Measurements from ENCODE around the gene LOXL4.

The LOXL4 gene

DNA sequence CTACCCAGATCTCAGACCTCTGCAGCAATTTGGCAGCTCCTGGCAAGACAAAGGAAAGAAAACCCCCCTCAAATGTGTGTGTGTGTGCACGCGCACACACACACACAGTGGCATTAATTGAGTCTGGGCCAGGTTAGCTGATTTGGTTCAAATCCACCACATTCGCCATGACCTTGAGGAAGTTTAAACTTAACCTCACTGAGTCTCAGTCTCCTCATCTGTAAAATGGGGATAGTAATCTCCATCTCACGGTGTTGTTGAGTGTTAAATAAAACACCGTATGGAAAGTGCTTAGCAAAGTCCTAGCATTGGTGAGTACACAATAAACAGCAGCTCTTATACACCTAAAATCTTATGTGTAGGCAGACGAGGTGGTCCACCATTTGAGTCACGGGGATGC lies 4.9 kb downstream of the LOXL4 start:
- no peak for DNase-seq

DNA sequence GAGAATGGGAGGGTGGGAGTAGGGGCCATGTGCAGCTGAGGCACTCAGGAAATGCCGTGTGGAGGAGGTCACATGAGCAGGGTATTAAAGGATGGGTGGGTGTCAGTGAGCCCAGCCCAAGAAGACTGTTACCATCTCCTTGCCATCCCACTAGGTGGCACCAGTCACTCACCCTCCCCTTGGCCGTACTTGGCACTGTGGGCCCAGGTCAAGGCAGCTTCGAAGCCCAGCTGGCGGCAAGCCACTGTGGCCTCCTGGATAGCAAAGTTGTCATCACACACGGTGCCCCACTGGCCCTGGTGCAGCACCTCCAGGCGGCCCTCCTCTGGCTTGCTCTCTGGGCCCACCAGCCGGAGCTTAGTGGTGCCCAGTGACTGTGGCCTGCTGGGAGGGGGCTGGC lies 5.4 kb downstream of the LOXL4 start:
- peak; percentile 53 to 62 for DNase-seq

DNA sequence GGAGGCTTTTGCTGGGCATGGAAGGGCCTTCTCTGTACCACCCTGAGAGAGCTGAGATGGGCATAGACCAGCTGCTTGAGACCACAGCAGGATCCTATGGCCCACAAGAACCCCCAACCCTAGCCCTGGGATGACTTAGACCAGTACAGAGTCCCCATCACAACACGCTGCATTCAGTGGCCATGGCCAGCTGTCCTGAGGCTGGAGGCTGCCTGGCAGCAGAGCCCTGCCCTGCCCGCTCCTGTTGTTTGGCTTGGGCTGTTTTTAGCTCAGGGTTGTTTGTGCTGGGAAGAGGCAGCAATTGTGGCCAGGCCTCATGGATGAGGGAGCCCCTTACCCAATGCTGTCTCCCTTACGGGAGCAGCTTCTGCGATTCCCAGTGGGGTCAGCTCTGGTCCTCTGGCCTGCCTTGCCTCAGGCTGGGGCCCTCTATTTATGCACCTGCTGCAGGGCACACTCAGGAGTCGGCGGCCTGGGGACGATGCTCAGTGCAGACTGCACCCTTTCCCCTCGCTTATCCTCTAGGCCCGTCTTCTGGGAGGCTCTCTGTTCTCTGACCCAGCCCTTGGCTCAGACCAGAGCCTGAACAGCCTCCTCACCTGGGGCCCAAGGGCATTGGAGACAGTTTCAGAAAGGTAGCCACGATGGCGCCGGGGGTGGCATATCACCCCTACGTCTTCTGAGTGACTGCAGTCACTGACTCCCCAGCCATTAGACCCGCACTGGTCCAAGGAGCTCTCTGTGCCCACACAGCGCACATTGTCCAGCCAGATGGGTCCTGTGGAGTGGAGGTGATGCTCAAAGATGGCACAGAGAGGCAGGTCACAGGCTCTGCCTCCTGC lies 6.3 kb downstream of the LOXL4 start:
- DNase-seq = no peak

DNA sequence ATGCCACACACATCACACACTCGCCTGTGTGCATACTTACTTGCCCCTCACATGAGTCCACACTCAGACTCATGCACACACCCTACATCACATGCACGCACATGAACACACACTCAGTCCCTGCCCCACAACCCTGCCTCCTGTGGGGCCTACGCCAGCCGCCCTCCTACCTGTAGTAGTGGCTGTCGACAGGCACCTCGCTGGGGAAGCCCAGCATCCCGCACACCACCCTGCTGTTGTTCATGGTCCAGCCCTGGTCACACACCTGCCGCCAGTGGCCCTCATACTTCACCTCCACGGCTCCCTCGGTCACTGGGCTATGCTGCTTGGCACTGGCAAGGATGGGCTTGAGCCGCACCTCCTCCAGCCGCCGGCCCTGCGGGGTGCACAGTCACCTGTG lies 7.2 kb downstream of the LOXL4 start:
- DNase-seq = no peak

DNA sequence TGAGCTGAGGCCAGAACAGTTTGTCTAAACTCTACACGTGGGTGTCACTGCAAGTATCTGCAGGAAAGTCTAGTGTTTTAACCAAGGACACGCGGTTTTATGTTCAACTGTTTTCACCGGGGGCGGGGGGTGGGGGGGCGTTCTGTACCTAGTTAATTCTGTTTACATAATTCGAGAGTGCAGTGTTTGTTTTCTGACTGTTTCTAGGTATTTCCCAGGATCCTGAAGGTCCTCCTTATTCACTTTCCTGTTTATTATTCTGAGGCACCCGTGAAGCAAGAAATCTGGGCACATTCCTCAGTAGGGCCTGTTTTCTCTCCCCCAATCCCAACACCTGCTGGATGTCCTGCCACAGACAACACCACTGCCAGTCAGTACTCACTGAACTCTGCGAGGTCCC lies 7.6 kb downstream of the LOXL4 start:
- DNase-seq = no peak

DNA sequence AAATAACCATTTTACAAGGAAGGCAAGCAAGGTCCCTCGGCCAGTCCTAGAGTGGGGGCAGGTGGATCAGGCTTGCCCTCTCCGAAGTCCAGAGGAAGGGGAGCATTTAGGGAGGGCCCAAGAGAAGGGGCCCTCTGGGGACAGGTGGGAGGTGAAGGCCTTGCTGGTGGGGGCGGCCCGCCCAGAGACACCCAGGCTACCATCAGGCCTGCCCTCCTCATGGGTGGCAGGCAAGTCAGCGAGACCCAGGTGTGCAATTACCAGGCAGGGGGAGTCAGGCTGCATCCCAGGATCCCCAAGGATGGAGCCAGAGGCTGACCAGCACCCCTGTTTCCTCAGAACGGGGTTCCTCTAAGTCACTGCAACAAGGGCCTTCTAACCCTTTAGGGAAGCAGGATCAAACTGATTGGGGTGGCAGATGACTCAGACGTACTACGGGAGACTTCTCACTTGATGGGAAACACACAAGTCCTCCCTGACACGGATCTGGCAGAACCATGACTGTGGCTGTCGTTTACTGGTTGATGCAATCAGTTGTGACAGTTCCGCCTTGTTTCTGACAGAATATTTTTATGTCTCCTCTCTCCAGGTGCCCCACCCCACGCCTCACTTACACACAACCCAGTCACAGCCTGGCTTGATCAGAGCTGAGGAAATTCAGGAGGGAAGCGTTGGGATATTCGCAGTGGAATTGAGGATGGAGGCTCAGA lies 8.2 kb downstream of the LOXL4 start:
- peak; percentile 90 to 92 for DNase-seq

DNA sequence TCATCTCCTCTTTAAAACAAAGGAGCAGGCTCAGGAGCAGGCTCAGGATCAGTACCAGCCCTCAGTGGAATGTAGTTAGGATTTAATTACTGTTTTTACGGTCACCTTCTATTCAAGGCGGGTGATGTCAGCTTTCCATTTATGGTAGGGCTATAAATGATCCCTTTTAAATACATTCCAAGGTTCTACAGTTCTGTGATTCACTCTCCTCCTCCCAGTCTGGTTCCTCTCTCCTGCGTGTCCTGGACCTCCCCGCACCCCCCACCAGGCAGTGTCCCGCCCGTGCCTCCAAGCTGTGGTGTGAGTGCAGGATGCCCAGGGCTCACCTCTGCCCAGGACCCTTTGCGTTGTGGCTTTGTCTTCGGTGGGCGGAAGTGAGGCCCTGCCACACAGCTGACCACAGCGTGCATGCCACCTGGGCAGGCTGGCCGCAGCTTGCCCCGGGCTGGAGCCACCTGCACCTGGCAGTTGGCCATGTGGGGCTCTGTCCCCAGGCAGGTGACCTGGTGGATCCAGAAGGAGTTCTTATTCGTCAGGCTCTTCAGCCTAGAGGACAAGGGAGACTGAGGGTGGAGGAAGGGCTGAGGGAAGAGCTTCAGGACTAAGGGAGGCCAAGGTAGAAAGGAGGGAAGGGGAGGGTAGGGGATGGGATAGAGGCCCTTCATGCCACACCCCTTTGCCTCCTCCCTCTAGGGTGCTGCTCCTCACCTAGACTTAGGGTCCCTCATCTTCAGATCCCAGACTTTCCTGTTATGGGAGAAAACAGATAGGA lies 9.1 kb downstream of the LOXL4 start:
- no peak for DNase-seq

DNA sequence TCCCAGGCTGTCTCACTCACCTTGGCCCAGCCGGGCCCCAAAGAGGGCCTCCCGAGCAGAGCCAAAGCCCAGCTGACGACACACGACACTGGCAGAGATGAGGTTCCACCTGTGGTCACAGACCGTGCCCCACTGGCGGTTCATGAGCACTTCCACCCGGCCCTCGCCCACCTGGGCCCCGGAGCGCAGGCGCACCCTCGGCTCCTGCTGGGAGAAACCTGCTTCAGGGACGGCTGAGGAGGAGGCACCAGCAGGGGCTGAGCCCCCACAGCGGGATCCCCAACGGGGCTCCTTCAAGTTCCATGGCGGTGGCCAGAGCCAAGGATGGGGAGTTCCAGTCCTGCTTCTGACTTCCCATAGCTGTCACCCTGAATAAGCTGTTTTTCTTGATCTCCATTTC lies 10.0 kb downstream of the LOXL4 start:
- no peak for DNase-seq

DNA sequence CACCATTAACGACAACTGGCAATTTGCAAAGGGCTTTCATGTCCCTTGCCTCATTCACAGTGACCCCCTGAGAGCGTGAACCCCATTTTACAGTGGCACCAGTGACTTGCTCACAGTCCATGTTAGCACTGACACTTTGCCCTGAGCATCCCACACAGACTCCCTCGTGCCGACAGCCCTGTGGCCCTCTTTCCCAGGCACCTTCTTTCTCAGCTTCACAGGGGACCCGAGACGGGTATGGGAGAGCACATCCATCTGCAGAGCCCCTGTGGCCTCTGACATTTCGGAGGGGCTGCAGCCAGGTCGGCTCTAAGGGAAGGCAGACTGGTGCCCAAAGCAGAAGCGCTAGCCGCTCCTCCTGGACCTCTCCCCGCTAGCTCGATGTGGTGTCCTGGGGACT lies 10.8 kb downstream of the LOXL4 start:
- no peak for DNase-seq

DNA sequence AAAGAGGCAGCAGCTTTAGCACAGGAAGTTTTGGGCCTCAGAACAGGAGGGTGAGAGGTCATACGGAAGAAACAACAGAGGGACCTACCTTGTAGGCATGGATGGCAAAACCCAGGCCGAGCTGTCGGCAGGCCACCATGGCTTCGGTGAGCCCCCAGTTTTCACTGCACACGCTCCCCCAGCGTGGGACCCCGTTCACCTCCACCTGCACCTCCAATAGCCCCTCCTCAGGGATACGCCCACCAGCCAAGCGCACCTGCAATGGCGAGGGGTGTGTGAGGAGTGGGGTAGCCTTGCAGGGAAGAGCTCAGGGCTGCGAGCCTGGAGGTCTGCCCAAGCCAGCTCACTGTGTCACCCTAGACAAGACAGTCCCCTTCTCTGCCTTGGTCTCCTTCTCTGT lies 11.3 kb downstream of the LOXL4 start:
- no peak for DNase-seq

DNA sequence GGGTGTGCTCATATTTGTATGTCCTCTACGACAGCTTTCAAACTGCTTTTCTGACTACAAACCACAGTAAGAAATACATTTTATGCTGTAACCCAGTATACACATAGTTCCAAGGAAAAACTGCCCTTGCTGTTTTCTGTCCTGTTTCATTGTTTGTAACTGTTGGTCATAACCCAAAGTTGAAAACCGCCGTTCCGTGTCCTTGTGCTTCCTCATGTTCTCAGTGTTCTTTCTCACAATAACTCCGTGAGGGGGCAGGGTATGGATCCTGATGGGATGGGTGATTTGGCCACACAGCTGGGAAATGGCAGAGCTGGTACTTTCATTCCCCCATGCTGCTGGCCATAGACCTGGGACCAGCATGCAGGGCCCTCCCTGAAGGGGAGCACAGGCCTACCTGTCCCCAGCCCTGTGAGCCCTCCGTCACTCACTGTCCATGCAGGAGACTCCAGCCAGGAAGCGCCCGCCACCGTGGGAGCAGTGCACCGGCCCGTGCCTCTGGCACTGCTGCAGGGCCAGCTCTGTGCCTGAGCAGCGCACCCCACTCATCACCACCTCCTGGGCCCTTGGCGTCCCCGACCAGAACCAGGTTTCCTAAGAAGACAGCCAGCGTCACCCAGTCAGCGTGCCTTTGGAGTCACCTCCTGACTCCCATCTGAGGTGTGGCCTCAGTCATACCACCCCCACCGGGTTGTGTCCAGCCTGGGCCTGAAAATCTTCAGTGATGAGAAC lies 12.7 kb downstream of the LOXL4 start:
- no peak for DNase-seq

DNA sequence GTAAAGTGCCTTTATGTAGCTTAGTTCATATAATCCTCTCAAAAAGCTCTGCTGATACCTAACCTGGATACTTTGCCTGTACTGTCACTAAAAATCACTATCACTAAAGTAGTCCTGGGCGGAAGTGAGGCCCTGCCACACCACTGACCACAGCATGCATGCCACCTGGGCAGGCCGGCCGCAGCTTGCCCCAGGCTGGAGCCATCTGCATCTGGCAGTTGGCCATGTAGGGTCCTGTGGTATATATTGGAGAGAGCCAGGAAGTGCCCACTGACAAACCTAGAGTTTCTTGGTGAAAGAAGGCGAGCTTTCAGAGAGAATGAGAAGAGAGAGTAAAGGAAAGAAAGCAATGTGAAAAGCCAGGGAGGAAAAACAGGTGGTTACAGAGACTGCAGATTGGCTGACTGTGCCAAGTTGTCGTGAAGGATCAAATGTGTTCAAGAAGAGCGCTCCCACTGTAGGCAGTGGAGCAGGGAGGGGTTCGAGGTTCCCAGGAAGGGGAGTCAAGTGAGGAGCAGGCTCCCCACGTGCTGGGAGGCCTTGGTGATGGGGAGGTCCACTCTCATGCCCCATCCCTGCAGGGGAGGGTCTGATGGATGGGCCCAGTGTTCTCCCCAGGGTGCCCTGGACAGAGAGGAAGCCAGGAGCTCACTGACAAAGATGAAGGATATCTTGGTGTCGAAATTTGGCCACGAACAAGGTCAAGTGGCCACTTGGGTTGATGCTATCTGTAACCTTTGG lies 13.6 kb downstream of the LOXL4 start:
- DNase-seq = no peak

DNA sequence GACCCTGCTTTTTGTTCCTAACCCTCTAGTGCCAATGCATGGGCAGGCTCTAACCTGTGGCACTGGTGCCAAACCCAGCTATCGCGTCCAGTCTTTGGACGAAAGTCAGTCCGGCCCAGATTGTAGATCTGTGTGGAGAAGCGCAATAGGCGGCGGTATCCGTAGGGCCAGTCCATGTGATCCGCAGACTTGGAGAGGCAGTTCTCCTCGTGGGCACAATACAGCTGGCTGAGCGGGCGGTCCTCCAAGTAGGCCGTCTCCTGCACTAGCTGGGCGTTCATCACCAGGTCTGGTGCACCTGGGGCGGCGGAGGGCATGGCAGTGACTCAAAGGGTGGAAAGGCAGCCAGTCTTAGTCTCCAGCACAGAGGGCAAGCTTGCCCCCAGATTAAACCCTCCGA lies 14.5 kb downstream of the LOXL4 start:
- DNase-seq = no peak

DNA sequence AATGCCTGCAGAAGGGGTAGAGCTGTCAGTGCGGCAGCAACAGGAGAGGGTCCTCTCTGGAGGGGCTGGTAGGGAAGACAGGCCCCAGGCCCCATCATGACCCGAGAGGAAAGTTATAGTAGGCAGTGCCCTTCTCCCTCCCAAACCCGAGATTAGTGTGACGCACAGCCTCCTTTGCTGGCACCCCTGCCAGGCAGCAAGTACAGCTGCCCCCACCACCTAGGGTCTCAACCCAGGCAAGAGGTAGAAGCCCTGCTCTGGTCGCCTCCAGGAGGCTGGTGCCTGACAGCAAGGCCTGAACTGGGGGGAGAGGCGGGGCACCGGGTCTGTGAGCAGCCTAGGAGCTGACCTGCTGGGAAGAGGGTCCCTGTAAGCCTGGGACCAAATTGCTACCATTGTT lies 15.5 kb downstream of the LOXL4 start:
- no peak for DNase-seq

DNA sequence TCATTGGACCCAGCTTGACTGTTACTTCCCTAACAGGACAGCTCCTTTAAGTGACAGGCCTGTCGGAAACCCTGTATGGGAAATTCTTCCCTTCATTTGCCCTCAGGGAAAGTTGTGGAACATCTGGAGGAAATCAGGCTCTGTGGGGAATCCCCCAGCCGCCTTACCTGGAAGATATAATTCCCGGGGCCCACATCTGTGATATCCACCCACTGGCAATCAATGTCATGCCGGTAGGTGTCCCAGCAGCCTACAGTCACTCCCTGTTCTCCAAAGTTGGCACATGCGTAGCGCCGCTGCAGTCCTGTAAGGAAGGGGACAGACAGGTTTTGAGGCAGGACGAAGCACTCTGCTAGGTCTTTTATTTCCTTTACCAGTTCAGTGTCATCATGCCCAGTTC lies 16.6 kb downstream of the LOXL4 start:
- no peak for DNase-seq

DNA sequence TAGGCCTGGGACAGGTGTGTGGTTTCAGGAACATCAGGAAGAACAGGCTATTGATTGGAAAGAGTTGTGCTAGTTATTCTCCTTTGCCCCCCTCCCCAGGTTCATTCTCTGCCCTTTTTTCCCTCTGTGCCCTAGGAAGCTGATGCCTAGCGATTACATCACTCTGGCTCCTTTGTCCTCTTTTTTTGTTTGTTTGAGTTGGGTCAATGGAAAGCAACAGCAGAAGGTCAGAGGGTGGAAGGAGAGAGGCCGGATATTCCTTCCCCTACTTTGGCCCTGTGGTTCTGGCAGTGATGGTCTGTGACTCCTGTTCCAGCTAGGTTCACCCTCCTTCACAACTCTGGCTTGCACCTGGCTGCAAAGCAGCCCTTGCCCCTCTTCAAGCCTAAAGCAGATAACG lies 18.9 kb downstream of the LOXL4 start:
- no peak for DNase-seq

DNA sequence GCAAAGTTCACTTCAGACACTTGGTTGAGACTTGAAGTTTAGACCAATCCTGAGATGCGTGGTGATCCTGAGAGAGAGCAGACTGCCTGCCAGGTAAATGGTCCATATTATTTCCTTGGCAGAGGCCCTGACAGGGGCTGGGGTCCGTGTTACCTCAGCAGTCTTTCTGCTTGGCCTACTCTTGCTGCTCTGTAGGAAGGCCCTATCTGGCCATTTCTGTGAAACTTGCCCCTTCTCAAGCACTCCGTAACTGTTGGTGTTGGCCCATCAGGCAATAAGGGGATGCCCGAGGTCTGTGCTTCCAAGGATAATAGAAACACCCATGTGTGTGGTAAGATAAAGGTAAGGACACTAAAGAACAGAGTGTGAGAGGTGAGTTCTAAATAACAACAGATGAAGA lies 20.0 kb downstream of the LOXL4 start:
- DNase-seq = no peak

DNA sequence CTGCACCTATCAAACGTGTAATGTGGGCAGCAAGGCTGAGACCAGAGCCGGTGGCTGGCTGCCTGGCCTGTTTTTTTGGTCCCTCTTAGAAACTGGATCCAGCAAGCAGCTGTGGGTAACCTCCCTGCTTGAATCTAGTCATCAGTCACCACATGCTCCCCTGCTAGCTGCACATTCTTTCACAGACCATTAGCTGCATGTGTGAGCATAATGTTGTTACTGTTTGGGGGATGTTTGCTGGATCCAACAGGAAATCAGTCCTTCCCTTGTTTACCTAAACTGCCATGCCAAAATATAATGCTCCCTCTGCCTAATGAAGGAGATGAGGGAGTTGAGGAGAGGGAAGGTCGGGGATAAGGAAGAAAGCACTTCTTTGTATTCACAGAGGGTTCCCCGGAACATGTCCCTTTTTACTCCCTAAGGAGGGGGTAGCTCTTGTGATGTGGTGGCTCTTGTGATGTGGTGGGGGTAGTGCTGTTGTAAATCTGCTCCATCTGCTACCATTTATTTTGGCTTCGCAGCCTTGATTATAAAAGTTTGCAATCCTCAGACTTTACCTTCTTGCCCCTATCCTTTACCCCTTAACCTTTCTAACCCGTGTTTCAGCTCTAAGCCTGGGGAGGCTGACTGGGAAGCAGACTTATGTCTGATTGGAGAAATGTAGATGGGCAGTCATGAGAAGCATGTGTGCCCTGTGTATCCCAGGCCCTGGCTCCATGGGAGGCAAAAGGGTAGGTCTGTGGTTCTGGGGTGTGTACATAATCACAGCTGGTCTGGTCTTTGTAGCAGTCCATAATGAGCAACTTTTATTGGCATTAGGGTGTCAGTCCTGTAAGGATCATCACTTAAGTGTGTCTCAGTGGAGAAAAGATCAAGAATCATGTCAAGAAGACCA lies 20.8 kb downstream of the LOXL4 start:
- no peak for DNase-seq

DNA sequence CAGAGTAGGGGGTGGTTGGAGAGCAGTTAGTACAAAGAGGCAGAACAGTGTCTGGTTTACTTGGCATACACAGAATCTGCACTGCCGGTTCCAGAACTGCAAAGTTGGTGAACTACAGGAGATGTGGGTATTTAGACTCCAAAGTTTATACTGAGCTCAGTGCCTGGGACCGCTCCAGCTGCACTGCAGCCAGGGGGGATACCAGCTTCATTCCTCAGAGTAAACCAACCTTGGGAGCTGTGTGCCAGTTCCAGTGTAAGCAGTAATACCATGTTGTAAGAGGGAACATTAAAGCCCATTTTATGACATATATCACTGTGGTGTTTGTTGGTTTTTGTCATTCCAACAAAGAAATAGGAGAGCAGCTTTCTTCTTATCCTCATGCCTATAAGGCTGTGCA lies 23.4 kb downstream of the LOXL4 start:
- DNase-seq = no peak

DNA sequence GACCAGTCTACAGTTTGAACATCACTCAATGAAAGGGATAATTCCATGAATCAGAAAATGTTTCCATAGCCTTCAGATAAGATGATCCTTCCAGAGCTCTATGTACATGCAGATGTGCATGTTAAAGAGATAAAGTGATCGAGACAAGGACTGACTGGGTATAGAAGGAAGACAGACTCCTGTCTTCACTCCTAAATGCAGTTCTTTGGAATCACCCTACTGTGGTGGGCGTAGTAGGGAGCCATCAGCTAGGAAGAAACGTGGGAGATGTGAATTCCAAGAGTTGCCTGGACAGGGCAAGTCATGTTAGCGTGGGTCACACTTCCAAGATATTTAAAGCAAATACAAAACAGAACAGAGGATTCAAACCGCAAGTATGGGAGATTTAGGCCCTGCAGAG lies 23.9 kb downstream of the LOXL4 start:
- no peak for DNase-seq

DNA sequence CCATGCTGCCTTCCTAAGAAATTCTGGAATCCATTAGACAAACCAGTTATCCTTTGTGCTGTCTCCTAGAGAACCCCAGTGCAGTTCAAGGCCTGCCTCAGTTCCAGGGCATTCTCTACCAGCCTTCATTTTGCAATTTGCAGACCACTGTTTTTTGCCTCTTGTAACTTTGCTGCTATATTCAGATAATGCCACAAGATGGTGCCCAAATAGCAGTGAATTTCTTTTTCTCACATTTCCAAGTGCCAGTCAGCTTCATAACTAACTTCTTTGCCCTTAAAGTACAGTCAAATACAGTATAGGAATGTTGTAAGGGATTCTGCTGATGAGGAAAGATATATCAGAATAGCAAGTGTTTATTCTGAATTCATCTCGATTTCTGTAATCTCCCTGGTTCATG lies 25.2 kb downstream of the LOXL4 start:
- peak in 1 of 2 donors; percentile 5 for DNase-seq

Data from inflammatory macrophage (primary cell).